ENCODE measurements around the gene ABHD17B. TPM values are rescaled to one million over a fixed set of nuclear protein-coding genes. Genes with fewer than 3 reads are reported as not detected.

Gene ABHD17B
- total RNA-seq, 2 experiments from 2014 or later, result 31.0 to 47.7 TPM

DNA sequence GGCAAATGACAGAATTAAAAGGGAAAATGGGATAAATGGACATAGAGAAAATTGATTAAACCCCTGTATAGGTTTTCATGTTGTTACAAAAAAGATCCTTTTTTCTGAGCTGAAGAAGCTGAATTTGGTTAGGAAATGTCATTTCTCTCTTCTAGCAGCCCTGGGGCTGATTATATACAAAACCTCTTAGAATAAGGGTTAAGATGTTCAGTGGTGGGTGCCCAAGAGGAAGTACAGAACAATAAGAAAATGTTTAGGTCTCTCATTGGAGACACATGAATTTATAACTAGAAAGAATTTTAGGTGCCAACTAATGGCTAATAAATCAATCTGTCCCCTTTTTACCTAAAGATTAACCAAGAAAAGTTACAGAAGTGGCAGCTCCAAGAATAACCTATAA, 14.2 kb downstream of the ABHD17B start:
- peaks cover 99% of the 10 kb centered on the region for H3K79me2 ChIP-seq (ENCODE audit: insufficient read depth, low read depth, low read length)
- H3K36me3 ChIP-seq (ENCODE audit: insufficient read depth, low read length), result peaks cover 17% of the 10 kb centered on the region
- no peaks in the 10 kb centered on the region for H3K9me2 ChIP-seq (ENCODE audit: insufficient read depth, low read length)
- no peak overlapping the region for H2AFZ ChIP-seq (ENCODE audit: low read length)
- TF ChIP-seq, protein P1, sequence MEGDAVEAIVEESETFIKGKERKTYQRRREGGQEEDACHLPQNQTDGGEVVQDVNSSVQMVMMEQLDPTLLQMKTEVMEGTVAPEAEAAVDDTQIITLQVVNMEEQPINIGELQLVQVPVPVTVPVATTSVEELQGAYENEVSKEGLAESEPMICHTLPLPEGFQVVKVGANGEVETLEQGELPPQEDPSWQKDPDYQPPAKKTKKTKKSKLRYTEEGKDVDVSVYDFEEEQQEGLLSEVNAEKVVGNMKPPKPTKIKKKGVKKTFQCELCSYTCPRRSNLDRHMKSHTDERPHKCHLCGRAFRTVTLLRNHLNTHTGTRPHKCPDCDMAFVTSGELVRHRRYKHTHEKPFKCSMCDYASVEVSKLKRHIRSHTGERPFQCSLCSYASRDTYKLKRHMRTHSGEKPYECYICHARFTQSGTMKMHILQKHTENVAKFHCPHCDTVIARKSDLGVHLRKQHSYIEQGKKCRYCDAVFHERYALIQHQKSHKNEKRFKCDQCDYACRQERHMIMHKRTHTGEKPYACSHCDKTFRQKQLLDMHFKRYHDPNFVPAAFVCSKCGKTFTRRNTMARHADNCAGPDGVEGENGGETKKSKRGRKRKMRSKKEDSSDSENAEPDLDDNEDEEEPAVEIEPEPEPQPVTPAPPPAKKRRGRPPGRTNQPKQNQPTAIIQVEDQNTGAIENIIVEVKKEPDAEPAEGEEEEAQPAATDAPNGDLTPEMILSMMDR (conservative IDR thresholded peaks at IDR 0.05; ENCODE audit: low read length), result no peak
- TF ChIP-seq EZH2phosphoT487 (IDR thresholded peaks at IDR 0.05; ENCODE audit: borderline replicate concordance, low read depth, low read length), result no peak
- peak overlapping the region; percentile 81 for H3K4me2 ChIP-seq (ENCODE audit: low read length)
- H3K4me3 ChIP-seq (ENCODE audit: low read depth, low read length, poor library complexity, severe bottlenecking), result peak overlapping the region; percentile 53
- H3K27ac ChIP-seq (ENCODE audit: low read depth, low read length, poor library complexity, severe bottlenecking), result peak overlapping the region; percentile 99
- ChIA-PET POLR2A (interaction anchor here (0.5 to 7.0 kb wide), 5 partner anchors 8 to 454 kb away, joined by 3 to 99 read pairs (median 15); partner anchors contain the start of genes ABHD17B and C9orf85), CTCF (ENCODE audit: unreplicated experiment) (interaction anchor here (1.4 to 1.5 kb wide), 2 partner anchors 10 to 15 kb away, joined by 4 read pairs; partner anchors contain the start of genes ABHD17B and C9orf85)
- BruUV-seq (replicated peaks), result no TSS peak
- intact Hi-C loops (cut with micrococcal nuclease; ENCODE audit: unreplicated experiment), result loop anchor here (1.0 to 5.0 kb wide), 2 partner anchors 8 to 99 kb away; no protein-coding TSS in a partner anchor
- H4K20me1 ChIP-seq (ENCODE audit: insufficient read depth, low read length), result no peaks in the 10 kb centered on the region
- peak; percentile 69 for DNase-seq (ENCODE audit: low spot score)
- peaks cover 90% of the 10 kb centered on the region for H3K4me1 ChIP-seq (ENCODE audit: insufficient read depth, low read length, poor library complexity, severe bottlenecking)
- peaks cover 9% of the 10 kb centered on the region; the same call in 1 of the 2 replicates for H3K9me3 ChIP-seq (ENCODE audit: low read length)

DNA sequence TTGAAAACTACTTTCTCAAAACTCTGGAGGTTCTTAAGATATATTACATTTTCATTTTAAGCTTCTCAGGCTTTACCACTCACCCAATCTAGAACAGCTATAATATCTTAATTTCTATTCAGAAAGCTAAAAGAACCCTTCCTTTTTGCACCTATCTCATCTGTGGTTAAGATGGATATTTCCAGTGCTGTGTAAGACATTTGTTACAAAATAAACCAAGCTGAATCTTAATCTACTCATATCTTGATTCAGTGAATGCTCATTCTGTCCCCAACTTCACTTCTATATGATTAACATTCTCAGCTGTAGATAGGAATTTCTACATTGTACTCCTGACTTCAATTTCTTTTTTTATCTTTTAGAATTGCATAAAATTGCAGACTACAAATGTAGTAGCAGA, 15.0 kb downstream of the ABHD17B start:
- Histone ChIP-seq H4K20me1 (ENCODE audit: insufficient read depth, low read length) (no peaks in the 10 kb centered on the region), H3K36me3 (ENCODE audit: insufficient read depth, low read length) (peaks cover 20% of the 10 kb centered on the region), H2AFZ (ENCODE audit: low read length) (no peak overlapping the region), H3K9me2 (ENCODE audit: insufficient read depth, low read length) (no peaks in the 10 kb centered on the region), H3K27ac (ENCODE audit: low read depth, low read length, poor library complexity, severe bottlenecking) (peak overlapping the region; percentile 99), H3K4me3 (ENCODE audit: low read depth, low read length, poor library complexity, severe bottlenecking) (peak overlapping the region; percentile 53), H3K4me2 (ENCODE audit: low read length) (peak overlapping the region; percentile 81), H3K4me1 (ENCODE audit: insufficient read depth, low read length, poor library complexity, severe bottlenecking) (peaks cover 91% of the 10 kb centered on the region), H3K79me2 (ENCODE audit: insufficient read depth, low read depth, low read length) (peaks cover 99% of the 10 kb centered on the region), H3K9me3 (ENCODE audit: low read length) (peaks cover 9% of the 10 kb centered on the region; the same call in 1 of the 2 replicates)
- ChIA-PET POLR2A (interaction anchor here (0.7 to 7.0 kb wide), 11 partner anchors 8 to 102 kb away, joined by 3 to 99 read pairs (median 4); partner anchors contain the start of genes ABHD17B and C9orf85), CTCF (ENCODE audit: unreplicated experiment) (interaction anchor here (1.4 kb wide), 1 partner anchor 16 kb away, joined by 4 read pairs; the partner anchor contains the start of genes ABHD17B and C9orf85)
- BruUV-seq (replicated peaks), result no TSS peak
- no peak for DNase-seq (ENCODE audit: low spot score)
- intact Hi-C loops (cut with micrococcal nuclease; ENCODE audit: unreplicated experiment), result loop anchor here (1.0 to 5.0 kb wide), 2 partner anchors 8 to 99 kb away; no protein-coding TSS in a partner anchor
- TF ChIP-seq, protein P1 (conservative IDR thresholded peaks at IDR 0.05; ENCODE audit: low read length), result no peak
- no peak for TF ChIP-seq EZH2phosphoT487 (IDR thresholded peaks at IDR 0.05; ENCODE audit: borderline replicate concordance, low read depth, low read length)

DNA sequence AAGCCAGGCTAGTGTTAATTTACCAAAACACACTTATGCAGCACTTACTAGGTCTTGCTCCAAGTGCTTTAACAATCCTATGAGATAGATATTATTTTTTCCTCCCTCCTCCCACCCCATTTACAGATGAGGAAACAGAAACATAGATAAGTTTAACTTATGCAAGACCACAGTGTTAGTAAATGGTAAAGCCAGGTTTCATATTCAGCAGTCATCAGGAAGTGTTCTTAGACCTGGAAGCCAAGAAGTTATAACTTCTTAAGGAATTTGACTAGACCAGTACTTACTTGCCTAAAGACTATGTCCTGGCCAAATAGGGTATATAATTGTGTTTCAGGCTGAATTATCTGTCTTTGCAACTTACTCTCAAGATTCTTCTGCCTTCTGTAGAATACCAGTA, 15.9 kb downstream of the ABHD17B start:
- BruUV-seq (replicated peaks), result no TSS peak

More for the DNA sequence above, 15.9 kb downstream of the ABHD17B start:
- peaks cover 9% of the 10 kb centered on the region; the same call in 1 of the 2 replicates for H3K9me3 ChIP-seq (ENCODE audit: low read length)
- TF ChIP-seq, protein P1 (conservative IDR thresholded peaks at IDR 0.05; ENCODE audit: low read length), result no peak
- TF ChIP-seq EZH2phosphoT487 (IDR thresholded peaks at IDR 0.05; ENCODE audit: borderline replicate concordance, low read depth, low read length), result no peak
- peaks cover 20% of the 10 kb centered on the region for H3K36me3 ChIP-seq (ENCODE audit: insufficient read depth, low read length)
- no peaks in the 10 kb centered on the region for H4K20me1 ChIP-seq (ENCODE audit: insufficient read depth, low read length)
- peak overlapping the region; percentile 53 for H3K4me3 ChIP-seq (ENCODE audit: low read depth, low read length, poor library complexity, severe bottlenecking)
- CTCF ChIA-PET (ENCODE audit: unreplicated experiment), result no interaction called here
- H3K4me2 ChIP-seq (ENCODE audit: low read length), result peak overlapping the region; percentile 81
- peaks cover 100% of the 10 kb centered on the region for H3K79me2 ChIP-seq (ENCODE audit: insufficient read depth, low read depth, low read length)
- no peaks in the 10 kb centered on the region for H3K9me2 ChIP-seq (ENCODE audit: insufficient read depth, low read length)
- DNase-seq (ENCODE audit: low spot score), result peak; percentile 23
- POLR2A ChIA-PET, result interaction anchor here (0.9 to 7.0 kb wide), 8 partner anchors 7 to 101 kb away, joined by 3 to 99 read pairs (median 6); partner anchors contain the start of genes ABHD17B and C9orf85
- H3K4me1 ChIP-seq (ENCODE audit: insufficient read depth, low read length, poor library complexity, severe bottlenecking), result peaks cover 96% of the 10 kb centered on the region
- H3K27ac ChIP-seq (ENCODE audit: low read depth, low read length, poor library complexity, severe bottlenecking), result peak overlapping the region; percentile 99
- intact Hi-C loops (cut with micrococcal nuclease; ENCODE audit: unreplicated experiment), result loop anchor here (5.0 kb wide), 1 partner anchor 98 kb away; no protein-coding TSS in a partner anchor
- no peak overlapping the region for H2AFZ ChIP-seq (ENCODE audit: low read length)

Measured in OCI-LY7 (cell line).